ENCODE results near the gene UBE2J1.

The UBE2J1 gene

DNA sequence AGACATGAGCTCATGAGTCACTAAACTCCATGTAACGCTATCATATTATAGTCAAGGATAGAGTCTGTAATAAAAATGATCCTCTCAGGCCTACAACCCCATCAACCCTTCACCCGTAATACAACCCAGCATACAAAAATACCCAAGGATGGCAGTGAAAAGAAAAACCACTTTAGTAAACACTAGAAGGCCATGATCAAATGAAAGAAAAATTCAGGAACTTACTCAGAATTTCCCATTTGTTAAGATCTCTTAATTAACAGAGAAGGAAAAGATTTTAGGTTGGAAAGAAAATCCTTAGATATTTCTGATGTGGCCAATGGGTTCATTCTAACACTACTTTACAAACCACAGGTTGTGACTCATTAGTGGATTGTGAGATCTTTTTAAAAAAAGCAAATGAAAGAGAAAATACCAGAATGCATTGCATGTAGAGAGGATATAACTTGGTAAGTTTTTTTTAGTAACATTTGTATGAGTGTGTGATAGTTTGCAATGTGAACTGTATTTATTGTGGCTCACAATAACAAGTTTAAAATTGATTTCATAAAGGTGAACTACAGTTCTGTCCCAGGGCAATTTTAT is 8.0 kb upstream of the UBE2J1 start:
- H3K4me3 ChIP-seq (ENCODE audit: low read depth in 1 of 2, low read length in 2 of 2), result no peak overlapping the region
- no peak overlapping the region for H3K27ac ChIP-seq (ENCODE audit: low read length)
- no peaks in the 10 kb centered on the region for H3K9me3 ChIP-seq (ENCODE audit: control insufficient read depth in 1 of 2, low read length in 2 of 2)

DNA sequence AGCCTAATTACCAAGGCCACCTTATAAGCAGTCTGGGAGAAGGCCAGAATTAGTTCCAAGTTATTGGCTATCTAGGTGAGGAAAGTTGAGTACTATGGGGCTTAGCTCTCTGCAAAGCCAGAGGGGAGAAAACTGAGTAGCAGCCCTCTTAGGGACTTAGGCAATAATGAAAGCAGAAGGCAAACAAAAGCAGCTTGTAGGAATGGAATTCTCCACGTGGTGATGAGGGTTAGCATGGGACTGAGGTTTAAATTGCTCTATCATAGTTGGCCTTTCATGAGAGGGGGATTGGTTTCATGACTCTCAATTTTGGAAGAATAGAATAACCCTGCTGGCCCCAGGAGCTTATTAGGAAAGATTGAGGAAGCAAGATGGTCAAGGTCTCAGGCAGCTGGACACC is 7.0 kb upstream of the UBE2J1 start:
- no peak overlapping the region for H3K4me3 ChIP-seq (ENCODE audit: low read depth in 1 of 2, low read length in 2 of 2)
- H3K36me3 ChIP-seq (ENCODE audit: control insufficient read depth in 1 of 2, insufficient read depth in 2 of 2, low read length in 2 of 2), result no peaks in the 10 kb centered on the region
- no peak overlapping the region for H3K27ac ChIP-seq (ENCODE audit: low read length)
- no peaks in the 10 kb centered on the region for H3K4me1 ChIP-seq (ENCODE audit: control insufficient read depth in 1 of 2, insufficient read depth in 2 of 2, low read length in 2 of 2)
- H3K9me3 ChIP-seq (ENCODE audit: control insufficient read depth in 1 of 2, low read length in 2 of 2), result no peaks in the 10 kb centered on the region
- no peaks in the 10 kb centered on the region for H3K27me3 ChIP-seq (ENCODE audit: low read depth, low read length)

More for the DNA sequence above, 8.0 kb upstream of the UBE2J1 start:
- Histone ChIP-seq H3K36me3 (ENCODE audit: control insufficient read depth in 1 of 2, insufficient read depth in 2 of 2, low read length in 2 of 2) (no peaks in the 10 kb centered on the region), H3K4me1 (ENCODE audit: control insufficient read depth in 1 of 2, insufficient read depth in 2 of 2, low read length in 2 of 2) (no peaks in the 10 kb centered on the region), H3K27me3 (ENCODE audit: low read depth, low read length) (no peaks in the 10 kb centered on the region)

DNA sequence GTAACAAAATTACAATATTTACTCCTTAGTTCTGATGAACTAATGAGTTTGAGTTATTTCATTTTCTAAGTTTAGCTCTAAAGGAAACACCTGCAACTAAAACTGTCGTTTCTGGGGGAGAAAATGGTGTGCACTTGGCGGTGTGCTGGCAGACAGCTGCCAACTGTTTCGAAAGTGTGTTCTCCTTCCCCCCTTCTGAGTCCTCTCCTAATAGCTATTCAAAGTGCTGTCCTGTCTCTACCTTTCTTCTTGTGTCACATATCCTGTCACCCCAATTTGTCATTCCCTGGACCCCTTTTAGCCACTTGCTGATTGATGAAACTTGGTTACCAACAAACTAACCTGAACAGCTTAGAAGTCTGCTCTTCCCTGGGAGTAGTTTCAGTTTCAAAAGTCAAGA is 4.9 kb upstream of the UBE2J1 start:
- Histone ChIP-seq H3K9me3 (ENCODE audit: control insufficient read depth in 1 of 2, low read length in 2 of 2) (no peaks in the 10 kb centered on the region), H3K27ac (ENCODE audit: low read length) (no peak overlapping the region), H3K4me3 (ENCODE audit: low read depth in 1 of 2, low read length in 2 of 2) (no peak overlapping the region), H3K27me3 (ENCODE audit: low read depth, low read length) (no peaks in the 10 kb centered on the region), H3K36me3 (ENCODE audit: control insufficient read depth in 1 of 2, insufficient read depth in 2 of 2, low read length in 2 of 2) (peaks cover 0 to under 1% of the 10 kb centered on the region in 2 donors), H3K4me1 (ENCODE audit: control insufficient read depth in 1 of 2, insufficient read depth in 2 of 2, low read length in 2 of 2) (no peaks in the 10 kb centered on the region)

DNA sequence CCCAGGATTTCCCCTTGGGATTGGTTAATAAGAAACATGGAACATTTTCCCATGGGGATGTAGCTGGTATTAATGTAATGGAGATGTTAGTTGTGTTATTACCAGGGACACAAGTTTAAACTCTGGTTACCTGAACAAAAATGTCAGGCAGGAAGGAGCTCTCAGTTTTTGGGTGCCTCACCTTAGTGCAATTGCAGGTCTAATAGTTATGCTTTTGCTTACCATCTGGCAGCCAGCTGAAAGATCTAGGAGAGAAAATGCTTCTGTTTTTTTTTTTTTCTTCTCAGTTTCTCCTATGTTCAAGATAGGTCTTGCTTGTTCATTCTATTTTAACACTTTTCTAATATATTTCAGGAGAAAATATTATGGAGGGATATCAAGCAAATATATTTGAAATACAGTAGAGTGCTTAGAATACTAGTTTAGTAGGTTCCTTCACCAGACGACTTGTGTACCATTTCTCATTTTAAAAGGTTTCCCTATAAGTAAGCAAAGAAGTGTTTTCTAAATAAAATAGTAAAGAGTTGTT is 4.2 kb upstream of the UBE2J1 start:
- H3K36me3 ChIP-seq (ENCODE audit: control insufficient read depth in 1 of 2, insufficient read depth in 2 of 2, low read length in 2 of 2), result peaks cover 0 to 3% of the 10 kb centered on the region in 2 donors
- H3K4me3 ChIP-seq (ENCODE audit: low read depth in 1 of 2, low read length in 2 of 2), result no peak overlapping the region
- H3K9me3 ChIP-seq (ENCODE audit: control insufficient read depth in 1 of 2, low read length in 2 of 2), result no peaks in the 10 kb centered on the region
- H3K27ac ChIP-seq (ENCODE audit: low read length), result peak overlapping the region; percentile 43
- no peaks in the 10 kb centered on the region for H3K27me3 ChIP-seq (ENCODE audit: low read depth, low read length)
- no peaks in the 10 kb centered on the region for H3K4me1 ChIP-seq (ENCODE audit: control insufficient read depth in 1 of 2, insufficient read depth in 2 of 2, low read length in 2 of 2)

DNA sequence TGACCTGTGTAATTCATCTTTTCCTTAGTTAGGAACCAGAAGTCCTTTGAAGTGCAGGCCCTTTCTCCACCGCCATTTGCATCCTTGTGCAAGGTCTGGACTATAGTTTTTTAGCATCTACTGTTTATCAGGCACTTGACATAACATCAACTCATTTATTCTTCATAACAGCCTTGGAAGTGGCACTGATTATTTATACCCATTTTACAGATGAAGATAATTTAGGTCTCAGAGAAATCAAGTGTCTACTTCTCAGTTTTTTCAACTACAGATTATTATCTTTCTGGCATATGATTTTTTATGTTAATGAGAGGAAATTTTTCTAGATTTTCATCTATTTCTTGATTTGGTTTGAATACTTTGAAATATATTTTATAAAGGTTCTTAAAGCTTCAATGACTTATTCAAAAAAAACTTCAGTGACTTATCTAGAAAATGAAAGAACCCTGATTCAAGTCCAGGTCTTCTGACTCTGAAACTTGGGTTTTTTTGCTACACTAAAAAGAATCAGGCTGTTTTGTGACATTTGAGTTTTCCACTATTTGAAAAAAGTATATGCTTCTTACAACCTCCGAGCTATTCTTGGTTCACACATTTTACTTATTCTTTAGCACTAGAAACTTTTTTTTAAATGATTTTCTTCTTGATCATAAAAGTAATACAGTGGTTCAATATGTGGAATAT is 3.1 kb upstream of the UBE2J1 start:
- H3K4me1 ChIP-seq (ENCODE audit: control insufficient read depth in 1 of 2, insufficient read depth in 2 of 2, low read length in 2 of 2), result peaks cover 0 to 10% of the 10 kb centered on the region in 2 donors
- H3K27ac ChIP-seq (ENCODE audit: low read length), result no peak overlapping the region
- H3K4me3 ChIP-seq (ENCODE audit: low read depth in 1 of 2, low read length in 2 of 2), result no peak overlapping the region
- H3K36me3 ChIP-seq (ENCODE audit: control insufficient read depth in 1 of 2, insufficient read depth in 2 of 2, low read length in 2 of 2), result peaks cover 0 to 3% of the 10 kb centered on the region in 2 donors
- H3K9me3 ChIP-seq (ENCODE audit: control insufficient read depth in 1 of 2, low read length in 2 of 2), result no peaks in the 10 kb centered on the region
- H3K27me3 ChIP-seq (ENCODE audit: low read depth, low read length), result no peaks in the 10 kb centered on the region

DNA sequence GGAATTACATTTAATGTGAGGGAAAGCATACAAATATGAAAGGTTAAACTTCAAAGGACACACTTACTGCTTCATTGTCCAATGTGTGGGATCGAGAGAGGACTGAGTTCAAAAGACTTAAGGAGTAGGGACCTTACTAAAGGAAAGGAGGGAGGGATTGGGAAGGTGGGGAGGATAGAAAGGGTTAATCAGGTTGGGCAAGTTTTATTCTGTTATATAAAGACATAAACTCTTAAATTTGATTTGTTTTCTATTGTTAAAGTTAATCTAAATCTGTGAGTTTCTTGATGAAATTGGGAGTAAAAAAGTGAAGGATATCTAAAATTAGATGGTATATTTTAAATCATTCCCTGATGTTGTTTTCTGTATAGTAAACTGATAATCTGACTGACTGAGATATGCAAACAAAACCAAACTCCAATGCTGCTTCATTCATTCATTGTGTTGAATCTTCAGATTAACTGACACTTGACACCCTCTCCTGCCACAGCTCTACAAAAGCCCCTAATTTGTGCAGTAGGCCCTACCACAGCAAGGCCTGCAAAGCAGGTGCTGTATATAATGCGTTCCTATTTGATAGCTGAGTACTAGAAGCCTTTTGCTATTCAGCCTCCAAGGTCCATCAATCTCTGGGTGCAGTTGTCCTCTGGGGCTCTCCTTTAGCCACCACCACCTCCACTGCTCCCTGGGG is 1.3 kb upstream of the UBE2J1 start:
- Histone ChIP-seq H3K4me3 (ENCODE audit: low read depth in 1 of 2, low read length in 2 of 2) (peak overlapping the region in 1 of 2 donors; percentile 84), H3K4me1 (ENCODE audit: control insufficient read depth in 1 of 2, insufficient read depth in 2 of 2, low read length in 2 of 2) (peaks cover 7 to 22% of the 10 kb centered on the region in 2 donors), H3K9me3 (ENCODE audit: control insufficient read depth in 1 of 2, low read length in 2 of 2) (no peaks in the 10 kb centered on the region), H3K27ac (ENCODE audit: low read length) (no peak overlapping the region), H3K27me3 (ENCODE audit: low read depth, low read length) (no peaks in the 10 kb centered on the region), H3K36me3 (ENCODE audit: control insufficient read depth in 1 of 2, insufficient read depth in 2 of 2, low read length in 2 of 2) (peaks cover 0 to 3% of the 10 kb centered on the region in 2 donors)

DNA sequence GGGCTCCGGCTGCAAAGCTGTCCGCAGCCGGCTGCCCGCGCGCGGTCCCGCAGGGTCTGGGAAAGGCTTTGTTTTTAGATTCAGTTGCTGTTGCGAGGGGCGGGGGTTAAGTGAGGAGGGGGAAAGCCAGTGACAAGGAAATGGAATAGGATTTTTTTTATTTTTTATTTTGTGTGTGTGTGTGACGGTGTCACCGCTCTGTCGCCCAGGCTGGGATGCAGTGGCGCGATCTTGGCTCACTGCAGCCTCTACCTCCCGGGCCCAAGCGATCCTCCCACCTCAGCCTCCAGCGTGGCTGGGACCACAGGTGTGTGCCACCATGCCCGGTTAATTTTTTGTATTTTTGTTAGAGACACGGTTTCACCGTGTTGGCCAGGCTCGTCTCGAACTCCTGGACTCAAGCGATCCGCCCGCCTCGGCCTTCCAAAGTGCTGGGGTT is 615 bp upstream of the UBE2J1 start:
- H3K36me3 ChIP-seq (ENCODE audit: control insufficient read depth in 1 of 2, insufficient read depth in 2 of 2, low read length in 2 of 2), result peaks cover 0 to 3% of the 10 kb centered on the region in 2 donors
- H3K27ac ChIP-seq (ENCODE audit: low read length), result peak overlapping the region; percentile 76
- H3K4me3 ChIP-seq (ENCODE audit: low read depth in 1 of 2, low read length in 2 of 2), result peak overlapping the region; percentile 45 to 84
- peaks cover 11 to 29% of the 10 kb centered on the region in 2 donors for H3K4me1 ChIP-seq (ENCODE audit: control insufficient read depth in 1 of 2, insufficient read depth in 2 of 2, low read length in 2 of 2)
- no peaks in the 10 kb centered on the region for H3K9me3 ChIP-seq (ENCODE audit: control insufficient read depth in 1 of 2, low read length in 2 of 2)
- H3K27me3 ChIP-seq (ENCODE audit: low read depth, low read length), result no peaks in the 10 kb centered on the region

DNA sequence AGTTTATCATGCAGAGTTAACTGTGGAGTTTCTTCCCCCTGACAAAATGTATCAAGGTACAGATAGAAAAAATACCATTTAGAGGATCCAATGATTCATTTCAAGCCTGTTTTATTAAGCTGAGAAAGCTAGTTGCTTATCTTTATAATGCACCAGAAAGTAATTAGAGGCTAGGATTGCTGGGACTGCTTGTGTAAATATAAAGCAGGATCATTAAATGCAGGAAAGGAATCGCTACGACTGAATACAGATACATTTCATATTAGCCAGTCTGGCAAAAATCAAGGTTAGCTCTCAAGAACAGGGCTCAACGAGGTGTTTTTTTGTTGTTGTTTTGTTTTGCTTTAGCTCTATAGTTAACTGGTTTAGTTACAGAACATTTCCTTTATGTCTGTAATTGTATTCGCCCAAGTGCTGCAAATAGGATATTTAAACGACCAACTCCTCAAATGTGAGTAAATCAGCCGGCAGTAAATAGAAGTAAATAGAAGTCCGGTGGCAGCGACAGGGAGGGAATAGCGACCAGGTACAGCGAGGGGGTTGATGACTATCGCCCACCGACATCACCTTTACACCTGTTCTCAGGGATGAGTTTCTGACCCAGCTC is 748 bp downstream of the UBE2J1 start:
- Histone ChIP-seq H3K27ac (ENCODE audit: low read length) (peak overlapping the region; percentile 97), H3K9me3 (ENCODE audit: control insufficient read depth in 1 of 2, low read length in 2 of 2) (no peaks in the 10 kb centered on the region), H3K4me1 (ENCODE audit: control insufficient read depth in 1 of 2, insufficient read depth in 2 of 2, low read length in 2 of 2) (peaks cover 16 to 39% of the 10 kb centered on the region in 2 donors), H3K27me3 (ENCODE audit: low read depth, low read length) (no peaks in the 10 kb centered on the region), H3K4me3 (ENCODE audit: low read depth in 1 of 2, low read length in 2 of 2) (peak overlapping the region; percentile 84 to 99), H3K36me3 (ENCODE audit: control insufficient read depth in 1 of 2, insufficient read depth in 2 of 2, low read length in 2 of 2) (peaks cover 0 to 3% of the 10 kb centered on the region in 2 donors)

DNA sequence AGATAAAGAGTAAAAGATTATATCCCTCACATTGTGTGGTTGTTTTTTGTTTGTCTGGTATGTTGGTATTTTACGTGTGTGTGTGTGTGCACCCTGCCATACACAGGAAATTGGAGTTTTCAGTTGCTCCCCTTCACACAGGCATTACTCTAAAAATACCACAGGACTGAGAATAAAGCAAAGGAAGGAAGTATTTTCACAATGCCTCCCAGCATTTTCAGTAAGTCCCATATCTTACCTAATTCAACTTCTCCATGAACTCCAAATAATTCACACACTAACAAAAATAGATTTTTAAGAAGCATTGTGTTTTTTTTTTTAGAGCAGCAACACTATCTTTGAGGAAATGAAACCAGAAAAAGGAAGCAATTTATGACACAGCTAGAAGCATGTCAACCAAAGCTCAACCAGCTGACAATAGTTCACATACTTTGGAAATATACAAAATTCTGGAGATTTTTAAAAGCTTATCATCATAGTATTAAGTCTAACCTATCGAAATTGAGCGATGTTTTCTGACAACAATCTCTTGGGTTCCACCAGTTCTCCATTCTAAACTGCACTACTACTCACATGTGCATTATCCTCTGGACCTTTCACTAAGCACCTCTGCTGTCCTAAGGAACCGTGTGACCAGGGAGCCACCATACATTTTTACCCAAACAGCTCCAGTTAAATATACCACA is 2.1 kb downstream of the UBE2J1 start:
- Histone ChIP-seq H3K4me1 (ENCODE audit: control insufficient read depth in 1 of 2, insufficient read depth in 2 of 2, low read length in 2 of 2) (peaks cover 16 to 39% of the 10 kb centered on the region in 2 donors), H3K36me3 (ENCODE audit: control insufficient read depth in 1 of 2, insufficient read depth in 2 of 2, low read length in 2 of 2) (peaks cover 0 to 3% of the 10 kb centered on the region in 2 donors), H3K4me3 (ENCODE audit: low read depth in 1 of 2, low read length in 2 of 2) (peak overlapping the region in 1 of 2 donors; percentile 18), H3K27ac (ENCODE audit: low read length) (peak overlapping the region; percentile 54), H3K27me3 (ENCODE audit: low read depth, low read length) (no peaks in the 10 kb centered on the region), H3K9me3 (ENCODE audit: control insufficient read depth in 1 of 2, low read length in 2 of 2) (no peaks in the 10 kb centered on the region)

DNA sequence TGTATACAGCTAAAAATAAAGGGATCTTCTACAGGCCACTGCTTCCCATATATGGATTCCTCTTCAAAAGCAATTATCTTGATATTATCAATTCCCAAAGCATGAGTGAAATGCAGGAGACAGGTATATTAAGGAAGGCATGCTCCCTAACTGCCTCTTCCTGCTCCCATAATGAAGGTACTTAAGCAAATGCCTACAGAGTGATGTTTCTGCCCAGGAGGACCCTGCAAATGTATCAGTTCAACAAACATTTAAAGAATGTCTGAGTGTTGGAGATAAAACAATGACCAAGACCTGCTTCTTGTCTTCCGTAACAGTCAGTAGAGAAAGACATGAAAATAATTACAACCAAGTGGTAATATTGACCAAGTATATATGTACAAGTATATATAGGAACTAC is 4.2 kb downstream of the UBE2J1 start:
- Histone ChIP-seq H3K27ac (ENCODE audit: low read length) (no peak overlapping the region), H3K9me3 (ENCODE audit: control insufficient read depth in 1 of 2, low read length in 2 of 2) (no peaks in the 10 kb centered on the region), H3K36me3 (ENCODE audit: control insufficient read depth in 1 of 2, insufficient read depth in 2 of 2, low read length in 2 of 2) (peaks cover 0 to 3% of the 10 kb centered on the region in 2 donors), H3K4me1 (ENCODE audit: control insufficient read depth in 1 of 2, insufficient read depth in 2 of 2, low read length in 2 of 2) (peaks cover 16 to 39% of the 10 kb centered on the region in 2 donors), H3K4me3 (ENCODE audit: low read depth in 1 of 2, low read length in 2 of 2) (peak overlapping the region in 1 of 2 donors; percentile 8), H3K27me3 (ENCODE audit: low read depth, low read length) (no peaks in the 10 kb centered on the region)
